Measurements from ENCODE around the gene ARVCF.
"Not testable (repeated sequence)": the region's sequence is repeated elsewhere in the genome, so short reads cannot be mapped to it uniquely, and the experiment has no call there.

ARVCF gene

DNA sequence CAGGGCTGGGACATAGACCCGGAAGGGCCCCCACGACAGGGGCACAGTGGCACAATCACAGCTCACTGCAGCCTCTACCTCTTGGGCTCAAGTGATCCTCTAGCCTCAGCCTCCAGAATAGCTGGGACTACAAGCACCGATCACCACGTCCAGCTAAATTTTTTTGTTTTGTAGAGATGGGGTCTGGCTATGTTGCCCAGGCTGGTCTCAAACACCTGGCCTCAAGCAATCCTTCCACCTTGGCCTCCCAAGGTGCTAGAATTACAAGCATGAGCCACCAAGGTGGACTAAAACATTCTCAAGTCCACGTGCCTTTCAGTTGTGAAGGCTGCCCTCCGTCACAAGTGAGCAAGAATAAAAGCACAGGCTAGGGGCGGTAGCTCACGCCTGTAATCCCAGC is 85.1 kb downstream of the ARVCF start:
- no peak for DNase-seq

DNA sequence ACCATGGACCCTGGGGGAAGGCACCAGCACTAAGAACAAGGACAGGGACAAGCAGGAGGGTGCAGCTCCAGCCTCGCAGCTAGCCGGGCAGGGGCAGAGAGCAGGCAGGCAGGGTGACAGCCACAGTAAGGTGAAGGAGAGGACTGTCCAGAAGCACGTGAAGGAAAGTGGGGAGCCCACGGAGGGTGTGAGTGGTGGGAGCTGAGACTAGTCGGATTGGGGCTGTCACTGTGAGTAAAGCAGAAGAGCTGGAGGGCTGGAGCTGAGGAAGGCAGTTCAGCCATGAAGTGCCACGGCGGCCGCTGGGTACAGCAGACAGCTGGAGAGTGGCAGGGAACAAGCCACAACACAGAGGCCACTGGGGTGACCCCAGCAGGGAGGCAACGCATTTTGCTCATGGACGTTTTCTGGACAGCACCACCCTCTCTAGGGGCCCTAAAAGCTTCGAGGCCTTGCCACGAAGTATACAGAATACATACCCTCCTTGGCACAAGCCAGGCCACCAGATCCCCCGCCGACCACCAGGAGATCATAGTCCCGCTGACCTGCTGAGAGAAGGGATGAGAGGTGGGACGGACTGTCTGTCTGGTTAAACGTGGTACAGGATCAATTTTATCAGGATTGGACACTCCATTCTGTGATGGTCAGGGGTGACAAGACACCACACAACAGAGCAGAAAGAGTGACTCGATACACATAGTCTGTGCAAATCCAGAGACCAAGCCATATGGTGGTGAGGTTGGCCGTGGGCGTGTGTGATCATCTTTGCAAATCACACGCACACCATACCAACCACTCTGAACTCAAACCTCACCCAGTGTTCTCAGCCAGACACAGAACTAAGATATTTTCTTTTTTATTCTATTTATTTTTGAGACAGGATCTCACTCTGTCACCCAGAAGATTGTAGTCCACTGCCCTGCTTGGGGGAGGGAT is 85.8 kb downstream of the ARVCF start:
- DNase-seq = no peak

- DNase-seq = no peak
These were observed 86.8 kb downstream of the ARVCF start for GRCh38 chr22:19929586-19930550.

DNA sequence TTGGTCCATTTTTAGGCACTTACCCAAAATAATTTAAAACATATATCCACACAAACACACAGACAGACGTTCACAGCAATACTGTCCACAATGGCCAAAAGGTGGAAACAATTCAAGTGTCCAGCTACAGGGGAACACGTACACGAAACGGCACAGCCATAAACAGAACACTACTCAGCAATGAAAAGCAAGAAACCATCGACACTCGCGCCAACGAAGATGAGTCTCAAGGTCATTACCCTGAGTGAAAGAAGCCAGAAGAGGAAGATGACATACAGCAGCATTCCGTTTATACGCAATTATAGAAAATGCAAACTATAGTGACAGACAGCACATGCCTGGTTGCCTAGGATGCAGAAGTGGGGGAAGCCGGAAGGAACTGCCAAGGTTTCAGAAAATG is 88.4 kb downstream of the ARVCF start:
- DNase-seq = no peak

GRCh38 chr22:19927696-19928095 is 88.9 kb downstream of the ARVCF start:
- DNase-seq = no peak

GRCh38 chr22:19926028-19926427 is 90.6 kb downstream of the ARVCF start:
- DNase-seq = not testable (repeated sequence)

DNA sequence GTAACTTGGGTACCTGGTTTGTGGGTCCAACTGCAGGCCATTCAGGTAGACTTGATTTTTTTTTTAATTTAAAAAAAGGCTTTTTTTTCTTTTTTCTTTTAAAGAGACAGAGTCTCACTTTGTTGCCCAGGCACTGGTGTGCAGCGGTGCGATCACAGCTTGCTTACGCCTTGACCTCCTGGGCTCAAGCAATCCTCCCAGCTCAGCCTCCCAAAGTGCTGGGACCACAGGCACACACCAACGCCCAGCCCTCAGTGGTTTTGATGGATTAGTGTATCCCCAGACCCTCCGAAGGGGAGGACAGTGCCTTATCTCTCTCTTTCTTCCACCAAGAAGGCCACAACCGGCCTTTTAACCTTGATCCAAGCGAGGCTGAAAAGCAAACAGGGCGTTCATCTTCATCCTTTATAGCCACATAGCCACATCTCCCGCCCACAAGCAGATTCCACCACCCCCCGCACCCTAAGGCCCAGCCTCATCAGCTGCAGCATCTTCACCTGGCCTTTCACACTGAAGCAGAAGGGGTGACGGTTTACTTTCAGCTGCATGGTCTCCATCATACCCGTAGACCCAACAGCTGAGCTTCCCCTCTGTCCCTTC is 92.6 kb downstream of the ARVCF start:
- no peak for DNase-seq

- no peak for DNase-seq
These were observed 95.0 kb downstream of the ARVCF start for GRCh38 chr22:19921544-19922081.
